B cell (primary cell): ENCODE measurements around the gene SLC12A3. TPM values are rescaled to one million over a fixed set of nuclear protein-coding genes. Genes with fewer than 3 reads are reported as not detected.

Experiments
- ATAC-seq: fragments of 200-7000 bp; cut with Tn5 transposase; one replicate; pipeline ENCODE4 v1.10.0; 2021; ENCODE audit warnings: low read depth, mild to moderate bottlenecking, moderate number of reproducible peaks, moderate library complexity
- CTCF ChIA-PET: fragments of 350-600 bp; sonication (Branson Sonifier 250); formaldehyde crosslinking; loops from one replicate; lab custom pipeline; 2021; ENCODE audit warnings: antibody characterized with exemption, inconsistent platforms; lab: Charles Lee
- POLR2A ChIA-PET: fragments of 350-600 bp; sonication (Branson Sonifier 250); formaldehyde crosslinking; loops from one replicate; lab custom pipeline; 2021; ENCODE audit warnings: antibody characterized with exemption; lab: Charles Lee
- DNase-seq: peaks from one replicate; pipeline ENCODE4 v3.0.0; 2013
- H2AFZ ChIP-seq: 2 replicates; pipeline ENCODE4 v1.6.1; 2012; ENCODE audit warnings: mild to moderate bottlenecking, low read depth, low read length; ENCODE audit not compliant: insufficient read depth, poor library complexity, severe bottlenecking
- H3K27ac ChIP-seq, 2 donors: 1 replicate in 1 of 2; 2 replicates in 1 of 2; pipeline ENCODE4 v1.5.1; 2012 to 2013; ENCODE audit warnings: low read length in 2 of 2, mild to moderate bottlenecking in 2 of 2, moderate library complexity in 1 of 2
- H3K27me3 ChIP-seq, 4 experiments: fragments of 200-600 bp in 1 of 4; sonication (generic) in 1 of 4; replicated peaks in 1 of 4; 1 replicate in 2 of 4; 2 replicates in 2 of 4; pipeline versions ENCODE4 v1.6.1 to v1.7.0; 2013 to 2016; ENCODE audit warnings: low read length in 3 of 4, mild to moderate bottlenecking in 2 of 4, mixed read lengths in 1 of 4, moderate library complexity in 1 of 4; ENCODE audit not compliant: insufficient read depth in 4 of 4, control insufficient read depth in 3 of 4; ENCODE audit errors: control extremely low read depth in 1 of 4
- H3K36me3 ChIP-seq, 2 experiments: replicated peaks in 1 of 2; 1 replicate in 1 of 2; 2 replicates in 1 of 2; pipeline versions ENCODE4 v1.6.1 to v1.7.1; 2013; ENCODE audit warnings: low read length in 1 of 2; ENCODE audit not compliant: insufficient read depth in 2 of 2, control insufficient read depth in 1 of 2; ENCODE audit errors: control extremely low read depth in 1 of 2, extremely low read depth in 1 of 2
- H3K4me1 ChIP-seq, 2 donors: fragments of 200-600 bp in 1 of 2; sonication (generic) in 1 of 2; 1 replicate in 1 of 2; 2 replicates in 1 of 2; pipeline versions ENCODE4 v1.5.1 to v1.6.1; 2013 to 2017; ENCODE audit warnings: low read length in 2 of 2; ENCODE audit not compliant: control insufficient read depth in 2 of 2, insufficient read depth in 2 of 2
- H3K4me2 ChIP-seq: replicated peaks from 2 replicates; pipeline ENCODE3; 2012; ENCODE audit warnings: mild to moderate bottlenecking, low read depth, low read length; ENCODE audit not compliant: poor library complexity, severe bottlenecking
- H3K4me3 ChIP-seq, 5 experiments: fragments of 200-600 bp in 1 of 5; sonication (generic) in 1 of 5; 1 replicate in 3 of 5; 2 replicates in 2 of 5; pipeline versions ENCODE4 v1.5.1 to v1.7.0; 2011 to 2016; ENCODE audit warnings: low read length in 4 of 5, mild to moderate bottlenecking in 4 of 5, low read depth in 2 of 5, control low read depth in 1 of 5, moderate library complexity in 1 of 5; ENCODE audit not compliant: insufficient read depth in 1 of 5; ENCODE audit errors: control extremely low read depth in 1 of 5, extremely low read depth in 1 of 5
- H3K79me2 ChIP-seq: fragments of 200-600 bp; sonication (generic); one replicate; pipeline ENCODE4 v1.6.0; 2016; ENCODE audit warnings: low read length; ENCODE audit not compliant: control insufficient read depth, insufficient read depth
- H3K9ac ChIP-seq: fragments of 200-600 bp; sonication (generic); 2 replicates; pipeline ENCODE4 v1.6.1; 2017; ENCODE audit warnings: mild to moderate bottlenecking, low read length, moderate library complexity
- H3K9me3 ChIP-seq, 3 donors: one replicate each; pipeline versions ENCODE4 v1.6.1 to v1.7.1; 2013; ENCODE audit warnings: low read length in 2 of 3; ENCODE audit not compliant: control insufficient read depth in 2 of 3, insufficient read depth in 1 of 3; ENCODE audit errors: control extremely low read depth in 1 of 3
- H4K20me1 ChIP-seq: 2 replicates; pipeline ENCODE4 v1.6.0; 2012; ENCODE audit warnings: mild to moderate bottlenecking, low read length; ENCODE audit not compliant: insufficient read depth, control insufficient read depth, poor library complexity, severe bottlenecking
- H3K27ac Mint-ChIP-seq: one replicate; pipeline ENCODE4 v1.8.0; 2021; ENCODE audit warnings: mixed read lengths
- H3K27me3 Mint-ChIP-seq: one replicate; pipeline ENCODE4 v1.8.0; 2021; ENCODE audit warnings: mixed read lengths
- H3K4me1 Mint-ChIP-seq: one replicate; pipeline ENCODE4 v1.8.0; 2021; ENCODE audit warnings: mixed read lengths
- H3K4me3 Mint-ChIP-seq: one replicate; pipeline ENCODE4 v1.8.0; 2021; ENCODE audit warnings: mixed read lengths
- H3K9me3 Mint-ChIP-seq: one replicate; pipeline ENCODE4 v1.8.0; 2022; ENCODE audit warnings: mixed read lengths; ENCODE audit not compliant: insufficient read depth
- EZH2 ChIP-seq: IDR thresholded peaks from 2 replicates; pipeline ENCODE4 v1.6.1; 2012; ENCODE audit warnings: borderline replicate concordance, low read depth, mild to moderate bottlenecking, moderate library complexity, low read length; ENCODE audit not compliant: insufficient read depth, poor library complexity, severe bottlenecking
- WGBS: methylation state at CpG from one replicate; pipeline ENCODE4 v1.1.5; 2013; ENCODE audit warnings: missing lambda C conversion rate; ENCODE audit not compliant: insufficient coverage; 5-methylcytosine and 5-hydroxymethylcytosine counted together
- intact Hi-C: fragments of 100-400 bp; cut with micrococcal nuclease; formaldehyde crosslinking; loops from one replicate; pipeline ENCODE4 v1.10.0; 2022
- polyA plus RNA-seq: library from polyadenylated mRNA; depleted of rRNA; stranded (reverse); fragments of >200 nt; gene quantifications from 2 replicates; pipeline ENCODE4 v1.2.3, GENCODE V29; 2012
- total RNA-seq, 2 donors: library from RNA; stranded (reverse); fragments of 120-200 nt in 1 of 2; gene quantifications; 1 replicate in 1 of 2; 2 replicates in 1 of 2; pipeline versions ENCODE4 v1.2.3 to v1.2.4, GENCODE V29; 2013 to 2022
- TF ChIP-seq, protein P1 (sequence below): fragments of 200-600 bp; IDR thresholded peaks from one replicate; pipeline ENCODE4 v1.8.0; 2022; ENCODE audit warnings: antibody characterized with exemption, mild to moderate bottlenecking

The SLC12A3 gene
- total and polyA plus RNA-seq, 2 donors (not counting 1 experiment from before 2014, with no cell fraction given): 1.3 to 4.9 TPM

DNA sequence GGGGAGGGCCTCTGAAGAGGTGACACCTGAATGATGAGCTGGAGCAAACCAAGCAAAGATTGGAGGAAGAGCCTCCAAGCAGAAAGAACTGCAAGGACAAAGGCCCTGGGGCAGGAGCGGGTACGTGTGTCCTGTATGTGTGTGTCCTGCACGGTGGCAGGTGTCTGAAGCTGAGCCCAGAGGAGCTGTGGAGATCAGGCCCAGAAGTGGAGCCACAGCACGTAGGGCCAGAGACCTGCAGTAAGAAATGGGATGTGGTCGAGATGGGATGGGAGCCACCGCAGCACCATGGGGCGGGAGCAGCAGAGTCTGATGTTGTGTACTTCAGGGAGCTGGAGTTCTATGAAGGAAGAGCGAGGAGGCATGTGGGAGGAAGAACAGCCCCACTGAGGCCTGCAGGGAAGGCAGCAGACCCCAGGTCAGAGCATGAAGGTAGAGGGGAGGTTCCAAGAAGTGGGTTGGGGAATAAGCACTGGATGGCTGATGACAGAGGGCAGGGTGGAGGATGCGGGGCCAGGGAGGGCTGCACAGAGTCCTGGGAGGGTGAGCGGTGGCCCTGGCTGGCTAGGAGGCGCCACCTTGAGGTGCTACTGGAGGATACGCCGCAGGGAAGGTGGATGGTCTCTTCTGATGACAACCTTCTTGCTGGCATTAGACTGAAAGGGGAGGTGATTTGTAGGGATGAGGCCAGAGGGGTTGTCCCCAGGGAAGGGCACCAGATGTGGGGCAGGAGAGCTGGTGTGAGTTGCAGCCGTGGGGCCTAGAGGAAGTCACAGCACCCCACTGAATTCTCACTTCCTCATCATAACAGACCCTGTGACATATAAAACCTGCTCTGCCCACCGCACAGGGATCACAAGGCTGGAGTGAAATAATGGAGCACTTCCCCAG, 86.1 kb downstream of the SLC12A3 start:
- Mint-ChIP-seq H3K27ac (peak overlapping the region; percentile 83), H3K4me3 (peak overlapping the region; percentile 68), H3K4me1 (peaks cover 41% of the 10 kb centered on the region), H3K9me3 (no peaks in the 10 kb centered on the region), H3K27me3 (no peaks in the 10 kb centered on the region)
- Histone ChIP-seq H4K20me1 (no peaks in the 10 kb centered on the region), H3K27ac (peak overlapping the region; percentile 42 to 58), H3K79me2 (no peaks in the 10 kb centered on the region), H3K4me1 (peaks cover 24 to 26% of the 10 kb centered on the region in 2 donors), H3K4me2 (peak overlapping the region; percentile 68), H3K27me3 (no peaks in the 10 kb centered on the region), H3K36me3 (peaks cover 0 to 14% of the 10 kb centered on the region in 2 experiments), H3K9ac (peak overlapping the region; percentile 1), H3K9me3 (no peaks in the 10 kb centered on the region), H3K4me3 (peak overlapping the region in 1 of 5 experiments; percentile 1), H2AFZ (no peak overlapping the region)
- intact Hi-C loops: loop anchor here (1.0 to 5.0 kb wide), 5 partner anchors 13 to 94 kb away; no protein-coding TSS in a partner anchor
- peak; percentile 84 for ATAC-seq
- peak; percentile 92 for DNase-seq
- ChIA-PET CTCF (interaction anchor here (0.6 to 11.7 kb wide), 21 partner anchors 10 to 215 kb away, joined by 3 to 118 read pairs (median 4); partner anchors contain the start of genes CETP and SLC12A3), POLR2A (interaction anchor here (0.5 to 3.1 kb wide), 16 partner anchors 10 to 95 kb away, joined by 3 to 22 read pairs (median 5); partner anchors contain the start of genes HERPUD1 and NLRC5)
- 55% methylated on average over 15 of the region's 15 CpGs for WGBS
- no peak for TF ChIP-seq EZH2
- TF ChIP-seq, protein P1, sequence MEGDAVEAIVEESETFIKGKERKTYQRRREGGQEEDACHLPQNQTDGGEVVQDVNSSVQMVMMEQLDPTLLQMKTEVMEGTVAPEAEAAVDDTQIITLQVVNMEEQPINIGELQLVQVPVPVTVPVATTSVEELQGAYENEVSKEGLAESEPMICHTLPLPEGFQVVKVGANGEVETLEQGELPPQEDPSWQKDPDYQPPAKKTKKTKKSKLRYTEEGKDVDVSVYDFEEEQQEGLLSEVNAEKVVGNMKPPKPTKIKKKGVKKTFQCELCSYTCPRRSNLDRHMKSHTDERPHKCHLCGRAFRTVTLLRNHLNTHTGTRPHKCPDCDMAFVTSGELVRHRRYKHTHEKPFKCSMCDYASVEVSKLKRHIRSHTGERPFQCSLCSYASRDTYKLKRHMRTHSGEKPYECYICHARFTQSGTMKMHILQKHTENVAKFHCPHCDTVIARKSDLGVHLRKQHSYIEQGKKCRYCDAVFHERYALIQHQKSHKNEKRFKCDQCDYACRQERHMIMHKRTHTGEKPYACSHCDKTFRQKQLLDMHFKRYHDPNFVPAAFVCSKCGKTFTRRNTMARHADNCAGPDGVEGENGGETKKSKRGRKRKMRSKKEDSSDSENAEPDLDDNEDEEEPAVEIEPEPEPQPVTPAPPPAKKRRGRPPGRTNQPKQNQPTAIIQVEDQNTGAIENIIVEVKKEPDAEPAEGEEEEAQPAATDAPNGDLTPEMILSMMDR: peak; percentile 49

DNA sequence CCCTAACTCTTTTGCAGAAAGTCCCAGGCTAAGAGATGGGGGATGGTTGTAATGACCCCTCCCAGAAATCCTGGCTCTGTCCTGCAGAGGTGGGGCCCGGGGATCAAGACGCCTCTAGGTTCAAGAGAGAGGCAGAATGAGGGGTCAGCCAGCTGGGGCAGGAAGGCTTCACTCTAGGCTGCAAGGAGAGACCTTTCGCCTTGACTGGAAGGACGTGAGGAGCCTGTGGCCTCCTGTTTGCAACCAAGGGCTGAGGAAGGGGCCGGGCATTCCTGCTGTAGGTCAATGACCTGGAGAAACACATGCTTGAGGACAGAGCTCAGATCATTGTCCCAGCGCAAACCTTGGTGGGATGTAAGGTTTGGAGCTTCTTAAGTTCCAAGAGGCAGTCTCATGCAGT, 88.0 kb downstream of the SLC12A3 start:
- Mint-ChIP-seq H3K27ac (no peak overlapping the region), H3K27me3 (no peaks in the 10 kb centered on the region), H3K4me1 (peaks cover 36% of the 10 kb centered on the region), H3K4me3 (no peak overlapping the region), H3K9me3 (no peaks in the 10 kb centered on the region)
- Histone ChIP-seq H3K36me3 (no peaks in the 10 kb centered on the region), H3K9ac (no peak overlapping the region), H3K4me3 (no peak overlapping the region), H3K27ac (no peak overlapping the region), H2AFZ (no peak overlapping the region), H3K4me1 (peaks cover 24 to 26% of the 10 kb centered on the region in 2 donors), H3K9me3 (no peaks in the 10 kb centered on the region), H3K79me2 (no peaks in the 10 kb centered on the region), H4K20me1 (no peaks in the 10 kb centered on the region), H3K27me3 (no peaks in the 10 kb centered on the region), H3K4me2 (no peak overlapping the region)
- no peak for DNase-seq
- ChIA-PET POLR2A (no interaction called here), CTCF (interaction anchor here (1.2 to 11.7 kb wide), 5 partner anchors 10 to 113 kb away, joined by 3 to 118 read pairs (median 12); partner anchors contain the start of genes CETP and SLC12A3)
- intact Hi-C loops: loop anchor here (5.0 kb wide), 1 partner anchor 41 kb away; no protein-coding TSS in a partner anchor
- TF ChIP-seq, protein P1: no peak
- no peak for TF ChIP-seq EZH2
- WGBS: 82% methylated on average over 6 of the region's 6 CpGs
- no peak for ATAC-seq
